ENCODE measurements around the gene GAN. TPM values are rescaled to one million over a fixed set of nuclear protein-coding genes. Genes with fewer than 3 reads are reported as not detected.

GAN gene
- total RNA-seq, 1 experiment from 2014 or later = 22.0 TPM

GRCh38 chr16:81266680-81267095, 48.1 kb upstream of the GAN start:
- intact Hi-C loops (cut with micrococcal nuclease; ENCODE audit: unreplicated experiment) = loop anchor here (10.0 kb wide), 1 partner anchor 98 kb away; no protein-coding TSS in a partner anchor
- no TSS peak for BruUV-seq (replicated peaks)
- Mint-ChIP-seq H3K4me3 (ENCODE audit: low read depth, unreplicated experiment) (peak overlapping the region; percentile 20), H3K36me3 (ENCODE audit: insufficient read depth, unreplicated experiment) (peaks cover 4% of the 10 kb centered on the region), H3K27me3 (ENCODE audit: unreplicated experiment) (no peaks in the 10 kb centered on the region), H3K9me3 (ENCODE audit: low read depth, unreplicated experiment) (peaks cover 3% of the 10 kb centered on the region), H3K27ac (ENCODE audit: unreplicated experiment) (peak overlapping the region; percentile 80), H3K4me1 (ENCODE audit: low read depth, unreplicated experiment) (peaks cover 13% of the 10 kb centered on the region)
- CTCF ChIA-PET = interaction anchor here (1.3 kb wide), 1 partner anchor 29 kb away, joined by 3 read pairs; the partner anchor contains the start of gene BCO1
- DNase-seq = peak; percentile 55
- no peak for TF ChIP-seq CTCF (IDR thresholded peaks at IDR 0.05; ENCODE audit: unreplicated experiment)

GRCh38 chr16:81268509-81268908, 46.3 kb upstream of the GAN start:
- H3K4me1 Mint-ChIP-seq (ENCODE audit: low read depth, unreplicated experiment) = peaks cover 13% of the 10 kb centered on the region
- H3K9me3 Mint-ChIP-seq (ENCODE audit: low read depth, unreplicated experiment) = peaks cover 3% of the 10 kb centered on the region
- no peak overlapping the region for H3K4me3 Mint-ChIP-seq (ENCODE audit: low read depth, unreplicated experiment)
- H3K36me3 Mint-ChIP-seq (ENCODE audit: insufficient read depth, unreplicated experiment) = peaks cover 4% of the 10 kb centered on the region
- no peak overlapping the region for H3K27ac Mint-ChIP-seq (ENCODE audit: unreplicated experiment)
- H3K27me3 Mint-ChIP-seq (ENCODE audit: unreplicated experiment) = no peaks in the 10 kb centered on the region
- BruUV-seq (replicated peaks) = no TSS peak
- no peak for DNase-seq
- TF ChIP-seq CTCF (IDR thresholded peaks at IDR 0.05; ENCODE audit: unreplicated experiment) = no peak
- intact Hi-C loops (cut with micrococcal nuclease; ENCODE audit: unreplicated experiment) = loop anchor here (10.0 kb wide), 1 partner anchor 96 kb away; no protein-coding TSS in a partner anchor
- CTCF ChIA-PET = no interaction called here

GRCh38 chr16:81273223-81273950, 41.4 kb upstream of the GAN start:
- CTCF ChIA-PET = interaction anchor here (1.0 kb wide), 1 partner anchor 12 kb away, joined by 3 read pairs; no protein-coding TSS in a partner anchor
- H3K36me3 Mint-ChIP-seq (ENCODE audit: insufficient read depth, unreplicated experiment) = no peaks in the 10 kb centered on the region
- intact Hi-C loops (cut with micrococcal nuclease; ENCODE audit: unreplicated experiment) = no loop called here
- H3K9me3 Mint-ChIP-seq (ENCODE audit: low read depth, unreplicated experiment) = no peaks in the 10 kb centered on the region
- TF ChIP-seq CTCF (IDR thresholded peaks at IDR 0.05; ENCODE audit: unreplicated experiment) = no peak
- BruUV-seq (replicated peaks) = no TSS peak
- DNase-seq = no peak
- H3K4me1 Mint-ChIP-seq (ENCODE audit: low read depth, unreplicated experiment) = peaks cover 14% of the 10 kb centered on the region
- no peaks in the 10 kb centered on the region for H3K27me3 Mint-ChIP-seq (ENCODE audit: unreplicated experiment)
- H3K4me3 Mint-ChIP-seq (ENCODE audit: low read depth, unreplicated experiment) = no peak overlapping the region
- H3K27ac Mint-ChIP-seq (ENCODE audit: unreplicated experiment) = no peak overlapping the region

GRCh38 chr16:81275064-81275532, 39.7 kb upstream of the GAN start:
- Mint-ChIP-seq H3K4me1 (ENCODE audit: low read depth, unreplicated experiment) (peaks cover 14% of the 10 kb centered on the region), H3K4me3 (ENCODE audit: low read depth, unreplicated experiment) (no peak overlapping the region), H3K27ac (ENCODE audit: unreplicated experiment) (no peak overlapping the region), H3K27me3 (ENCODE audit: unreplicated experiment) (no peaks in the 10 kb centered on the region), H3K36me3 (ENCODE audit: insufficient read depth, unreplicated experiment) (no peaks in the 10 kb centered on the region), H3K9me3 (ENCODE audit: low read depth, unreplicated experiment) (no peaks in the 10 kb centered on the region)
- no peak for DNase-seq
- BruUV-seq (replicated peaks) = no TSS peak
- CTCF ChIA-PET = no interaction called here
- intact Hi-C loops (cut with micrococcal nuclease; ENCODE audit: unreplicated experiment) = loop anchor here (5.0 kb wide), 1 partner anchor 37 kb away; the partner anchor contains the start of gene GAN
- TF ChIP-seq CTCF (IDR thresholded peaks at IDR 0.05; ENCODE audit: unreplicated experiment) = no peak

Data from Calu3 (cell line).